HG03039 (cell line): Measurements from ENCODE around the gene GBGT1.
A peak's percentile ranks its signal among the peaks of the same experiment; 100 is the strongest.

ENCODE experiments used
- ATAC-seq: cut with Tn5 transposase; IDR thresholded peaks from one replicate; pipeline ENCODE4 v1.9.1; 2021; ENCODE audit warnings: mild to moderate bottlenecking, moderate library complexity; ENCODE audit not compliant: unreplicated experiment

The GBGT1 gene

DNA sequence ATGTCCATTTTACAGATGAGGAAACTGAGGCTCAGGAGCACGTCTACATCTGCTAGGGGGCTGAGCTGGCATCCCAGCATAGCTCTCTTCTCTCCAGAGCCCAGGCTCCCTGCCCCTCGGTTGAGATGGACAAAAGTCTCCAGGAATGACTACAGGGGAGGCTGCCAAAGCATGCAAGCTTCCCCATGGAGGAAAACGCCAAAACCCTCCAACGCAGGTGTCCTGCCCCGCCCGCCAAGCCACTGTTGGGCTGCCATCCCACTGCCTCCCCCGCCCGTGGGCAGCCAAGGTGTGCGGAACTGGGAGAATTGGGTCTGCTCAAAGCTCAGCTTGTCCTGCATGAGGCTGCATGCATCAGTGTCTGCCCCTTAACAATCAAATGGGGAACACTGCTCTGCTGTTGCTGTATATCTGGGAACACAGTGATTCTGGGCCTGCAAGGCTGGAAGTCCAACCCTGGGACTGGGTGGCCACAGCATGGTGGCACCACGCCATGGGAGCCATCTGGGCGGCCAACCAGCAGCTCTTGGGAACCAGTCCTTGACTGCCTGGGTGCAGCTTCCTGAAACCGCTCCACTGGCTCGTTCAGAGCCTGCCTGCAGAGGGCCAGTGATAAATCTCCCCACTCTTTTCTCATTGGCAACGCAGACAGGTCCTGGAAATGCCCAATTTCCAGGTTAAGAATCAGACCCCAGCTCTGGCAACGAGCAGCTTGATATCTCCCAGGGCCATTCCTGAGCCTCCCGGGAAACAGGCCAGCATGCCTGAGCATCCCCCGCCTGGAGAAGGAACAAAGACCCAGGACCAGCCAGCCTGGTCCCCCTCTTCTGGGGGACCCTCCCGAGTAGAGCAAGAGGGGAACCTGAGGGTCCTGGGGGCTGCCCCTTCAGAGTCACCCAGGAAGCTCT is 46.2 kb downstream of the GBGT1 start:
- ATAC-seq = no peak

GRCh38 chr9:133116346-133117231 is 47.1 kb downstream of the GBGT1 start:
- ATAC-seq = no peak

DNA sequence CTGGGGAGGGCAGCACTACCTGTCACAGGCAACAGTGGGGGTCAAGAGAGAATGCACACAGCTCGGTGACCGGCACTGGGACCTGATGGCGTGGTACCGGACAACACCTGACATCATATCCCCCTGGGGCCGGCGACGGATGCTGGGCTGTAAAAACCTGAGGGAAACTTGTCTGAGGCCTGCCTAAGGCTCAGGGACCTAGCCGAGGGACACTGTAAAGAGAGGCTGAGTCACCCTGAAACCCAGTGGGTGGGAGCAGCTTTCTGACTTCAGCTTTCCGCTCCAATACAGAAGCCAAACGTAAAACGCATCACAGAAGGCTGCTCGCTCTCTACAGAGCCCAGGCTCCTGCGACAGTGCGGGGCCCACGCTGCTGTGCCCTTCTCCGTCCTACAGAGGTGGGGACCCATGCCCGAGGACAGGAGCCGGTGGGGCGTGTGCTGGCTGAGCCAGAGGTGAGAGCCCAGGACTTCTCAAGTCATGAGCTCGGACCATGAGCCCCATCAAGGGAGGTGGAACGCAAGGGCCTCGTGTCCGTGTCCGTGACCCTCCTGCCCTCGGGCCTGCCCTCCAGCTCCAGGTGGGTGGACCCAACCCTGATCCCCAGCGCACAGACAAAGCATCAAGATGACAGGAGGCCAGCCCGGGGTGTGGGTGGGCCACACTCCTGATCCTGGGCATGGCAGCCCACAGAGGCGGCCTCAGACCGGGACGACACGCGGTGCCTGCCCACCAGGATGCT is 47.9 kb downstream of the GBGT1 start:
- peak; percentile 63 for ATAC-seq

- ATAC-seq = peak; percentile 2
Measured at GRCh38 chr9:133114886-133115603, 48.7 kb downstream of the GBGT1 start.

GRCh38 chr9:133113949-133114885 is 49.5 kb downstream of the GBGT1 start:
- no peak for ATAC-seq

DNA sequence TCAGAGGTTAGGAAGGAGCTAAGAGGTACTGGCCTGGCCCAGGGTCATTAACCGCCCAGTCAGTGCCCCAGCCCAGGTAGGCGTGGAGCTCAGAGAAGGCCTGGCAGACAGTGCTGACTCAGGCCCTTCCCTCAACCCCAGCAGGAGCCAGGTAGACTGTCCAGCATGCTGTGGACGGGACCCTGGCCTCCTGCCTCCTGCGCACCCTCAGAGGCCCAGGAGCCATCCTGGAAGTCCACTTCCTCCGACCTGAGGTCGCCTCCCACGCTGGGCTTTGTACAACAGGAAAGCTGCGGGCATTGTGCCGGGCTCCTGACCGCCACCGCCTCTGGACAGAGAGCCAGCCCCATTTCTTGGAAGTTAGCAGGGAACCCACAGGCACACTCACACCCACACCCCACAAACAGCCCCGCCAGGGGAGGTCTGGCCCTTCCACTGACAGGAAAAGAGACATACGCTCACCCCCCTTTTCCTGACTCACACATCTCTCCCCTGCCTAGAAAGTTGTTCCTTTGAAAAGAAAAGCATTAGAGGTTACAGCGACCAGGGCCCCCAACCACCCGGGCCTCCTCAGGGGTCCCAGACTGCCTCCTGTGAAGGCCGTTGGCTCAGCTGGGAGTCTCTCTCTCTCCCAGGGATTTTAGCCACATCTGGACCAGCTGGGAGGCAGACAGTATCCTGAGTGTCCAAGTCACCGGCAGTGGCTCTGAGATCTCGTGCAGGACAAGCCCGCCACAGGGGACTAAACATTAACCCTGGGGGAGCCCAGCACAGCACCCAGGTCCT is 50.4 kb downstream of the GBGT1 start:
- ATAC-seq = no peak

- no peak for ATAC-seq
Measured at GRCh38 chr9:133112663-133113026, 51.1 kb downstream of the GBGT1 start.

GRCh38 chr9:133111808-133112662 is 51.7 kb downstream of the GBGT1 start:
- ATAC-seq = no peak

- ATAC-seq = no peak
Measured at GRCh38 chr9:133109931-133110650, 53.6 kb downstream of the GBGT1 start.

- no peak for ATAC-seq
Measured at GRCh38 chr9:133108794-133109641, 54.7 kb downstream of the GBGT1 start.

DNA sequence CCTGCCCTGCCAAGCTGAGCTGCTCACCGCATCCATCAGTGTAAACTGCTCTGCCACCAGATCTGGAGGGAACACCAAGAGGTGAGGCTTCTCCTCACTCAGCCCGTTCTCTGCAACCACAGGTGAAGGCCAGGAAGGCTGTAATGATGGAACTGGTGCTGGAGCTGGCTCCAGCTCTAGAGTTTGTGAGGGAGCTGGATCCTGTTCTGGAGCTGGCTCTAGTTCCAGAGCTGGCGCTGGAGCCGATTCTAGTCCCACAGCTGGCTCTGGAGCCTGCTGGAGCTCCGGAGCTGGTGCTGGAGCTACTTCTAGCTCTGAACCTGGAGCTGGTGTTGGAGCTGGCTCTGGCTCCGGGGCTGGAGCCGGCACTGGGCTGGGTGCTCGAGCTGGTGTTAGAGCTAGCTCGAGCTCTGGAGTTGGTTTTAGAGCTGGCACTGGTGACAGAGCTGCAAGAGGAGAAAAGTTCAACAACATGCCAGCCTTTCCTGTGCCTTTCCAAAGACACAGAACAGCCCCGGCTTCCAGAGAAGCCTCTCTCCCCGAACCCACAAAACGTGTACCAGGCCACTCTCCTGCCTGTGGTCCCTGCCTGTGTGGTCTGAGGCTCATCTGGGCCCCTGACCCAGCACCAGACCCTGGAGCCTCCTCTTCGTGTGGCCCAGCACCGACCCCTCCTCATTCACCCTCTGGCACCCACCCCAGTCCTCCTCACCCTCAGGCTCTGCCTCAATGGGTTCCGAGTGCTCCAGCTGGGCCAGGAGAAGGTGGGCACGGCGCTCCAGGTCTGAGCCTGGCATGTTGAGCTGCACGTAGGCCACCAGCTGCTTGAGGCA is 55.5 kb downstream of the GBGT1 start:
- ATAC-seq = no peak

DNA sequence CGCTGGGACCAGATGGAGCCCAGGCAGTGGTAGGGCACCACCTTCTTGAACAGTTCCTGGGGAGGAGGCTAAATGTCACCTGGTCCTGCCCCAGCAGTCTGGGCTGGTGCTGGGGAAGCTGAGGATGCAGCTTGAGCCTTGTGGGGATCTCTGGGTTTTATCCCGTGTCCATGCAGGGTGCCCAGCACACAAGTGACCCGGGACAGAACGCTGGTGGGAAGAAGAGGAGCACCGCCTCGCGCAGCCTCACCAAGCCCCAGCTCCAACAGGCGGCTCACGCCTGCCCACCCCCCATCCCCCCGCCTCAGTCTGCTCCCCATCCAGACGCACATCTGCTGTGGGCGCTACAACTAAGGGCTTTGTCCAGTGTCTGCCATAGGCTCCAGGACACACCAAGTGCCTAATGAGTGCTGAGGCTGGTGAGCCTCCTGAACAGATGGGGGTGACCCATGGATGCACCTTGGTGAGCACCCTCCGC is 56.4 kb downstream of the GBGT1 start:
- ATAC-seq = no peak

GRCh38 chr9:133106511-133107244 is 57.0 kb downstream of the GBGT1 start:
- ATAC-seq = no peak

DNA sequence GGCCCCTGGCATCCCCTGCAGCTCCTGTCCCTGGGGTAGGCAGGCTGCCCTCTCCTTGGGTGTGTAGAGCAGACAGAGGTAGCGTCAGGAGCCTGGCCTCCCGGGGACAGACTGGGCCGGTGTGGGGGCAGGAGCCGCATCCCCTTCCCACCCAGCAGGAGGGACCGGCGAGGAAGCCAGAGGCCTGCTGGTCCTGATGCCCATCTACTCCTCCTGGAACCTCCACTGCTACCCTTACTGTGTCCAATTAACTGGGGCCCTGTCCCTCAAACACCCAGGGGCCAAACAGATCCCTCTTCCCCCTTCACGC is 58.3 kb downstream of the GBGT1 start:
- no peak for ATAC-seq
